ENCODE data around the gene BPI.

DNA sequence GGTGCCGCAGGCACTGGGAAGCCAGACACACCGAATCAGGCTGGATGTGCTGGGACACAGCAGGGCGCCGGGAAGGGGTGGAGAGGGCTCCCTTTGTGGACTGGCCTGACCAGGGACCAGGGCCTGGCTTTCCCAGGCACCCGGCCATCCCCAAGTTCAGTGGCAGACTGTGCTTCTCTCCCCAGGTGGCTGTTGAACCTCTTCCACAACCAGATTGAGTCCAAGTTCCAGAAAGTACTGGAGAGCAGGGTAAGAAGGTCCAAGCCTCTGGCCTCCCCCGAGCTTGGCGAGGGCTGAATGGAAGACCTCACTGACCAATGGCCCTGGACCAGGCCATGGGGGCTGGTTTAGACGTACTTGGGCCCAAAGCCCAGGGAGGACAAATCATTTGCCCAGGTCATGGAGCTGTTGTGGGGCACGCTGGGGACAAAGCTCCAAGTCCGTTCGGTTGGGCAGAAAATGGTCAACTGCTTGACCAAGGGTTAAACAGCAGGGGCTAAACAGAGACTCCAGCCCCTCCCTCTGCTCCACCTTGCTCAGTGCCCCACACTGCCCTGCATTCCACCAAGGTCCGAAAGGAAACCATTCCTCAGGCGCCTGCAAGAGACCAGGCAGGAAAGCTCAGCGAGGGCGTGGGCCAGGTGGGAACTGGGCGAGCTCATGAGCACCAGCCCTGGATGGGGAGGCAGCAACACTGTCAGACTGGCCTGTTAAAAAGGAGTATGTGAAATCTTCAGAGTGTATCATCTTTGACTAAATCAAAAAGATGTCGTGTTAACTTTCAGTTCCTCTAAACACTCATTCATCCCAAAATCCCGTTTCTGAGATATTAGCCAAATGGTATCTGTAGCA lies 51.4 kb downstream of the BPI start:
- TF ChIP-seq CTCF (IDR thresholded peaks at IDR 0.05) = no peak
- peak; percentile 31 for TF ChIP-seq POLR2A (IDR thresholded peaks at IDR 0.05)
